Measurements from ENCODE around the gene DUSP8.
"Not testable (repeated sequence)": the region's sequence is repeated elsewhere in the genome, so short reads cannot be mapped to it uniquely, and the experiment has no call there.

DUSP8 gene

DNA sequence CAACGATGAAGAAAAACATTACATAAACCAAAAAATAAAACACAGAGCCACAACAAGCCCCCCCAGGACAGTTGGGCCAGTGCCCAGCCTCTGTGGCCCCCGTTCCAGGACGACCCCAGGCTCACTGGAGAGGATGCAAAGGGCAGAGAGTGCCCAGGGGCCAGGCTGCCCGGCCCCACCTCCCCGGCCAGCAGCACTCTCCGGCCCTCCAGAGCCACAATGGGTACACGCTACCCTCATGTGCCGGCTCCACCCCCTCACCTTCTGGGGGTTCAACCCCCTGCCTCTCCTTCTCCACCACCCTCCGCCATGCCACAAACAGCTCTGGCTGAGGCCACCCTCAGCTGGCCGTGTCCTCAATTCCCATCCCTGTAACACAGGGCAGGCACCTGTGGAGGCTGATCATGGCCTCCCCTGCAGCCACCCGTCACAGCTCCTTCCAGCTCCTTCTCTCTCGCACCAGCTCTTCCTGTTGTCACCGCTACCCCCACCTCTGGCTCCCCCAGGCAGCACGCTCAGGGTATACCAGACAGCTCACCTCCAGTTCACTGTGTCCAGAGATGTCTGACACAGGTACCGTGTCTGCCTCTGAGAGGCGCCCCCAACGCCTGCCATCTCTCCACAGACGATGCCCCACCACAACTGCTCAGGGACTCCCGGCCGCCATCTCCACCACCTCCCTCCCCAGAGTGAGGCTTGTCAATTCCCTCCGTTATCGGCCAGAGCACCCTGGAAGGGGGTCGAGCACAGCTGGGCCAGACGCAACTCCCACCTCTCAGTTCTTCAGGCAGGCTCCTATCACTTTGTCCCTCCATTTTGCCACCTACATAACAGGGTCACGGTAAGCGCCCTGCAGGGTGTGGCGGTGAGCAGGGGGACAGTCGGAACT lies 54.7 kb downstream of the DUSP8 start:
- H3K36me3 ChIP-seq (ENCODE audit: control insufficient read depth, insufficient read depth, low read length) = no peaks in the 10 kb centered on the region
- no peak overlapping the region for H3K9ac ChIP-seq (ENCODE audit: low read length)
- H3K4me1 ChIP-seq (ENCODE audit: control insufficient read depth, insufficient read depth, low read length) = peaks cover 18% of the 10 kb centered on the region
- no peaks in the 10 kb centered on the region for H3K27me3 ChIP-seq (ENCODE audit: control insufficient read depth, insufficient read depth, low read length)
- H3K27ac ChIP-seq (ENCODE audit: low read depth, low read length) = no peak overlapping the region
- H3K4me3 ChIP-seq (ENCODE audit: low read length) = no peak overlapping the region

GRCh38 chr11:1516273-1517067 lies 55.6 kb downstream of the DUSP8 start:
- Histone ChIP-seq H3K4me3 (ENCODE audit: low read length) (no peak overlapping the region), H3K4me1 (ENCODE audit: control insufficient read depth, insufficient read depth, low read length) (peaks cover 18% of the 10 kb centered on the region), H3K27ac (ENCODE audit: low read depth, low read length) (no peak overlapping the region), H3K27me3 (ENCODE audit: control insufficient read depth, insufficient read depth, low read length) (no peaks in the 10 kb centered on the region), H3K9ac (ENCODE audit: low read length) (no peak overlapping the region), H3K36me3 (ENCODE audit: control insufficient read depth, insufficient read depth, low read length) (no peaks in the 10 kb centered on the region)

GRCh38 chr11:1515082-1516060 lies 56.7 kb downstream of the DUSP8 start:
- Histone ChIP-seq H3K4me3 (ENCODE audit: low read length) (peak overlapping the region; percentile 45), H3K27ac (ENCODE audit: low read depth, low read length) (no peak overlapping the region), H3K4me1 (ENCODE audit: control insufficient read depth, insufficient read depth, low read length) (peaks cover 18% of the 10 kb centered on the region), H3K36me3 (ENCODE audit: control insufficient read depth, insufficient read depth, low read length) (no peaks in the 10 kb centered on the region), H3K9ac (ENCODE audit: low read length) (no peak overlapping the region), H3K27me3 (ENCODE audit: control insufficient read depth, insufficient read depth, low read length) (no peaks in the 10 kb centered on the region)

DNA sequence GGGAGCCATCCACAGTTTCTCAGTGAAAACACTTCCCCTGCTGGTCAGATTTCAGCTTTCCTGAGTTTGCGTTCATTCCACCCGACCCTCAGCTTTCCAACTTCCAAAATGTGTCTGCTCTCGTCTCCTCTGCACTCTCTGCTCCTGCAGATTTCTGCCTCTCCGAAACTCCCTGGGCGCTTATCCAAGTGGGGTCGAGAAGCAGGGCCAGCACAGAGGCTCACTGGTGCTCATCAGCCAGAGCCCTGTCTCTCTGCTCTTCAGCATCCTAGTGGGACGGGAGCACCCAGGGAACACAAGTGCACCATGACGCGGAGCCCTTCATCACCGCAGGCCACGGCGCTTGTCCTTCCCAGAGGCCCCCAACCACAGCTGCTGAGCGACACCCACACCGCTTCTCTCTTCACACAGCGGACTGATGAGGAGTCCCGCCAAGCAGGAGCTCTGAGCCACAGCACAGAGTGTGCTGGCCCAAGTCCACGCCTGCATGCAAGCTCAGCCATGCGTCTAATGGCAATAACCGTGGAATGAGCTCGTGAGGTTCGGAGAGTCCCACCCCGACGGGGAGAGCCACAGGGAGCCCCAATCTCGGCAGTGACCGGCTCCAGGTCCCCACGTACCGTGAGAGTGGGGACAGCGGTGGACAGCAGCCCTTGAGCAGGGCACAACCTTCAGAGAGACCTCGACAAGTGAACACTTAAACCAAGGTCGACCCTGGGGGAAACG lies 57.6 kb downstream of the DUSP8 start:
- H3K4me1 ChIP-seq (ENCODE audit: control insufficient read depth, insufficient read depth, low read length) = peaks cover 18% of the 10 kb centered on the region

GRCh38 chr11:1513326-1514296 lies 58.5 kb downstream of the DUSP8 start:
- no peaks in the 10 kb centered on the region for H3K36me3 ChIP-seq (ENCODE audit: control insufficient read depth, insufficient read depth, low read length)
- peaks cover 23% of the 10 kb centered on the region for H3K4me1 ChIP-seq (ENCODE audit: control insufficient read depth, insufficient read depth, low read length)
- no peak overlapping the region for H3K9ac ChIP-seq (ENCODE audit: low read length)
- no peaks in the 10 kb centered on the region for H3K27me3 ChIP-seq (ENCODE audit: control insufficient read depth, insufficient read depth, low read length)
- no peak overlapping the region for H3K27ac ChIP-seq (ENCODE audit: low read depth, low read length)
- no peak overlapping the region for H3K4me3 ChIP-seq (ENCODE audit: low read length)

More for the DNA sequence above, 57.6 kb downstream of the DUSP8 start:
- no peaks in the 10 kb centered on the region for H3K36me3 ChIP-seq (ENCODE audit: control insufficient read depth, insufficient read depth, low read length)
- no peak overlapping the region for H3K4me3 ChIP-seq (ENCODE audit: low read length)
- no peak overlapping the region for H3K9ac ChIP-seq (ENCODE audit: low read length)
- no peaks in the 10 kb centered on the region for H3K27me3 ChIP-seq (ENCODE audit: control insufficient read depth, insufficient read depth, low read length)
- no peak overlapping the region for H3K27ac ChIP-seq (ENCODE audit: low read depth, low read length)

- H3K9ac ChIP-seq (ENCODE audit: low read length); H3K4me3 ChIP-seq (ENCODE audit: low read length); H3K27me3 ChIP-seq (ENCODE audit: control insufficient read depth, insufficient read depth, low read length); H3K27ac ChIP-seq (ENCODE audit: low read depth, low read length); H3K36me3 ChIP-seq (ENCODE audit: control insufficient read depth, insufficient read depth, low read length): not testable (repeated sequence)
- H3K4me1 ChIP-seq (ENCODE audit: control insufficient read depth, insufficient read depth, low read length) = peaks cover 23% of the 10 kb centered on the region
Measured at GRCh38 chr11:1512531-1513258, 59.4 kb downstream of the DUSP8 start.

- Histone ChIP-seq H3K27me3 (ENCODE audit: control insufficient read depth, insufficient read depth, low read length) (no peaks in the 10 kb centered on the region), H3K4me3 (ENCODE audit: low read length) (no peak overlapping the region), H3K27ac (ENCODE audit: low read depth, low read length) (no peak overlapping the region), H3K36me3 (ENCODE audit: control insufficient read depth, insufficient read depth, low read length) (no peaks in the 10 kb centered on the region), H3K9ac (ENCODE audit: low read length) (no peak overlapping the region), H3K4me1 (ENCODE audit: control insufficient read depth, insufficient read depth, low read length) (peaks cover 30% of the 10 kb centered on the region)
Measured at GRCh38 chr11:1511937-1512496, 60.1 kb downstream of the DUSP8 start.

DNA sequence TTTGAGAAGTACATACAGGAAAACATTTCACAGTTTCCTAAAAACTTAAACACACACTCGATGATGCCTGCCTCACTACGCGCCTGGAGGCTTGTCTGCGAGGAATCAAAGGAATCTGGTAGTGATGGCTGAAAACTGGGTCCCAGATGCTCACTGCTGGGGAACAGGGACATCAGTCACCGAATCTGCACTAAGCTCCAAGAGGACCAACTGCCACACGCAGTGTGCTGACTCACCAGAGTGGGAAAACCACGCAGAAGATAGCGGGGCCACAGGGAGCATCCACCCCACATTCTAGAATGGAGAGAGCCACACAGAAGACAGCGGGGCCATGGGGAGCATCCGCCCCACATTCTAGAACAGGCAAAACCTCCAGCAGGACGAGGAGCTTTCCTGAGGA lies 61.1 kb downstream of the DUSP8 start:
- no peak overlapping the region for H3K27ac ChIP-seq (ENCODE audit: low read depth, low read length)
- H3K9ac ChIP-seq (ENCODE audit: low read length) = no peak overlapping the region
- no peaks in the 10 kb centered on the region for H3K27me3 ChIP-seq (ENCODE audit: control insufficient read depth, insufficient read depth, low read length)
- H3K4me3 ChIP-seq (ENCODE audit: low read length) = no peak overlapping the region
- peaks cover 34% of the 10 kb centered on the region for H3K4me1 ChIP-seq (ENCODE audit: control insufficient read depth, insufficient read depth, low read length)
- no peaks in the 10 kb centered on the region for H3K36me3 ChIP-seq (ENCODE audit: control insufficient read depth, insufficient read depth, low read length)

- peaks cover 29% of the 10 kb centered on the region for H3K4me1 ChIP-seq (ENCODE audit: control insufficient read depth, insufficient read depth, low read length)
- H3K4me3 ChIP-seq (ENCODE audit: low read length); H3K36me3 ChIP-seq (ENCODE audit: control insufficient read depth, insufficient read depth, low read length); H3K27me3 ChIP-seq (ENCODE audit: control insufficient read depth, insufficient read depth, low read length); H3K27ac ChIP-seq (ENCODE audit: low read depth, low read length); H3K9ac ChIP-seq (ENCODE audit: low read length): not testable (repeated sequence)
Measured at GRCh38 chr11:1510351-1510750, 61.7 kb downstream of the DUSP8 start.

GRCh38 chr11:1509626-1510255 lies 62.3 kb downstream of the DUSP8 start:
- Histone ChIP-seq H3K9ac (ENCODE audit: low read length) (no peak overlapping the region), H3K4me1 (ENCODE audit: control insufficient read depth, insufficient read depth, low read length) (peaks cover 23% of the 10 kb centered on the region), H3K36me3 (ENCODE audit: control insufficient read depth, insufficient read depth, low read length) (no peaks in the 10 kb centered on the region), H3K27me3 (ENCODE audit: control insufficient read depth, insufficient read depth, low read length) (no peaks in the 10 kb centered on the region), H3K27ac (ENCODE audit: low read depth, low read length) (no peak overlapping the region), H3K4me3 (ENCODE audit: low read length) (no peak overlapping the region)
